Anterior cingulate cortex (tissue), 58 donors: ENCODE data around the gene SYK.

Experiments used
- DNase-seq, 58 donors: peaks; one replicate each; lab custom pipeline; 2025; lab: John Stamatoyannopoulos, UW

Gene SYK

DNA sequence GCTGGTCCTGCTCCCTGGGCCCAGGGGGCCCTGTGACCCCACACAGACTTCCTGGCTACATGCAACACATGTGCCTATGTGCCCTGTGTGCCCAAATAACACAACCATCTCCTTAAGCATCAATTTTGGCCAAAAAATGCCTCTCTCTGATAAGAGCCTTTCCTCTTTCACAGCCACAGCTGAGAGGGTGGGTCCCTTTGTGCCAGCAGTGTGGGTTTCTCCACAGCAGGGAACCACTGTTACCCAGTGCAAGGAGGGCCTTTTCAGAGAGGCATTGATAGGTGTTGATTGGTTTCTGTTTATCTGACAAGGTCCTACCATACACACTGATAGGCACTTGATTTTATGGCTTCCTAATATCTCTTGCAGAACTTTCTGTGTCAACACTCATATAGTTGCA is 42.7 kb downstream of the SYK start:
- DNase-seq, result no peak

DNA sequence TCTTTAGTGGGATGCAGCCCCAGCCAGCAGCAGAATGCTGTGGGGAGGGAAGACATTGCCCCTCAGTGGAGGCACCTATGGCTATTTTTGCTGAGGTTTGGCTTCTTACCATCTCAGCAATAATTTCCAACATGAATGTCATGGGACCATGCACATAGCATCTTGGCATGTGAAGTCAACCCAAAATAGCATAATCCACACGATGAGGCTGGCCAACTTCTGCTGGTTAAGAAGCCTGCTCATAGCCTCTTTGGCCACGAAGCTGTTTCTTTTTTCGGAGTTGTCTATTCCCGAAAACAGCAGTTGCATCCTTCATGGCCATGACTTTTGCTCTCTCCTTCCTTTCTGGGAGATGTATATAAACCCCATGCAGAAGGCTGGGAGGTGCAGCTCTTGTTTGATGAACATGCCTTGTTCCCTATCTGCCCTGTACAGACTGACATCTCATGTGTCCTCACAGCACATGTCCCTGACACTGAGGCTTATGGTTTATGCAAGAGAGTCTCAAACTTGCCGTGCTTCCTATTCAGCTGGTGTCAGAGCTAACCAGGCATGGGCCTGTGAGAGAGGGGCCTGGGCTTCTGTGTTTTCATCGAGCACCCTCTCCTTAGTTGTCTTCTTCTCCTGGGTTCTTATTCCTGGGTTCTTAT is 45.3 kb downstream of the SYK start:
- no peak for DNase-seq

DNA sequence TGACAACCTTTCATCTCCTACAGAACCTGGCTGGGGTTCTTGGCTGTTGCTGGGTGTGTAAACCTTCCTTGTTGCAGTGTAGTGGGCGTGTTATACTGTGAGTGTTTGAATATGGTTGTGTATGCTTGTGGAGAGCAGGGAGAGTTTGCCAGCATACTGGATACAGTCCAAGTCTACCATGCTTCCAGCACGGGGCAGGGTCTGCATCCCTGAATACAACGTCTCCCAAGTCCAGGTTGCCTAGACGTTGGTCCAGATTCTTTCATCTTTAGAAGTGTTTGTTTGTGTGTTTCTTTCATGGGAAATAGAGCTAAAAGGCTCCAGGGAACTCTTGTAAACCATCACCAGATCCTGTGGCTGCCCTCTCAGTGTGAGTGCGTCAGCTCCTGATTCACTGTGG is 46.4 kb downstream of the SYK start:
- DNase-seq, result no peak

DNA sequence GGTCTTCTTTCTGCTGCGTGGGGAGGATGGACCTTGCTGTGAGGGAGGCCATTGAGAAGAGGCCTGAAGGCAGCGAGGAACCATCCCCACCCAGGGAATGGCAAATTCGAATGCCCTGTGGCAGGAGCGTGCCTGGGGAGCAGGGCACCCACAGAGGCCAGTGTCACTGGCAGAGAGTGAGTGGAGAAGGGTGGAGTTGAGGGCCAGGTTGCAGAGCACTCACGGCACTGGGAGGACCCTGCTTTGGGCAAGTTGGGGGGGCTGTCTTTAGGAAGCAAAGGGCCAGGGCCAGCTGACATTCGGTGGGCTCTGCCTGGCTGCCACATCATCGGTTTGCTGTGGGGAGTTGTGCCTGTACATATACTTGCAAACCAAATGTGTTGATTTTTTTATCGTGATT is 47.2 kb downstream of the SYK start:
- DNase-seq, result no peak

DNA sequence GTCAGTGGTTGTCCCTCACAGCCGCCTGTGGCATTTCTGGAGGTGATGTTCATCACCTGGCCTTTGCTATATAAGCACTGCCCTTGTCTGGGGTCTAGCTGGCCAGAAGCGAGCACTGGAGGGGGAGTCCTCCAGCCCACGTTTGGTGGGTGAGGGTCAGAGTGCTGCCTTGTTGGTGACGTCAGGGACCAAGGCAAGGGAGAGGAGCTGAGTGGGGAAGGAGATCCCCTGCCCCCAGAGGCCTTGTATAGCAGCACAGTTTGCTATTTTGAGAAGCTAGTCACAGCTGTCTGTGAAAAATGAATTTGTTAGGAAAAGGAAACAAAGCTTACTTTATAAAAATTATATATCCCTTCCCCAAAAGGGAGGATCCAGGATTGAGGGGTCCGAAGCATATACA is 49.8 kb downstream of the SYK start:
- no peak for DNase-seq

- no peak for DNase-seq
Measured at GRCh38 chr9:90853945-90854344, 52.3 kb downstream of the SYK start.

- no peak for DNase-seq
Measured at GRCh38 chr9:90854637-90855175, 53.1 kb downstream of the SYK start.

DNA sequence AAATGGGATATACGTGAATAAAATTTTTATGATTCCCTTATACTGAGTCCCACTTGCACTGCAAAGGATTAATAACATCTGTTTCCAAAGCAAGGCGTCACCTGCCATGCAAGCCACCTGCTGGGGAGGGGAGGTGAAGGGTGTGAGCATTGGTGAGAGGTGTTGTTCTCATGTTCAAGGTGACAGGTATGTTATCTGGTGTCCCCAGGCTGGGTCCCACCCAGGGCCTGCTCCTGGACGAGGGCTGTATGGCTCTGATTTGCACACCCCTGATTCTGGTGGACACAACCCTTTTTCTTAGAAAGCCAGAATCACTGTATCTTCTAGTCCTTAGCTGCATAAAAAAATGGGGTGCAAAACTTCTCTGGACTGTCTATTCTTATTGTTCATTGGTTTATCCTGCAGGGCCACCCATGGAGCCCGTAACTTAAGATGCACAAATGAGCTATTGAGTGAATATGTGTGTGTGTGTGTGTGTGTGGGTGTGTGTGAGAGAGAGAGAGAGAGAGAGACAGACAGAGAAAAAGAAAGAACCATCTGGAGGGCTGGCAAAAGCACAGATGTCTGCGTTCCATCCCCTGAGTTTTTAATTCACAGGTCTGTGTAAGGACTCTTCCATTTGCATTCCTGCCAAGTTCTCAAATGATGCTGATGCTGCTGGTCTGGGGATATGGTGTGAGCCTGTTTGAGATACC is 53.7 kb downstream of the SYK start:
- DNase-seq, result peak in 9 of 58 donors; percentile 3 to 32 (median 7)

DNA sequence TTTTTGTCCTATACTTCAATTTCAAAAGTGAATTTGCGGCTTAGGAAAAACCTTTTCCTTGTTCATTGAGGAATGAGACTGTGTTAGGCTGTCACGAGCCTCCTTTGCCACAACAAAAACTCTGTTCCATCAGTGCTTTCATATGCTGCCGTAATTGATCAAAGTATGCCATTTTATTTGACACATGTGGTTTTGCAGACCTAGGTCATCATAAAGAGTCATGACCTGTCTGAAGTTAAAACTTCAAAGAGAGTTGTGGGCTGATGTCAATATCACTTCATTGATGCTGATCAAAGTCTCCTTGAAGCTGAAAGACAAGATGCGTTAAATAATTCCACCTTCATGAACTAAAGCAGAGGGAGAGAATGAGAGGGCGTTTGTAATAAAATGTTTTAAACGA is 55.5 kb downstream of the SYK start:
- no peak for DNase-seq

DNA sequence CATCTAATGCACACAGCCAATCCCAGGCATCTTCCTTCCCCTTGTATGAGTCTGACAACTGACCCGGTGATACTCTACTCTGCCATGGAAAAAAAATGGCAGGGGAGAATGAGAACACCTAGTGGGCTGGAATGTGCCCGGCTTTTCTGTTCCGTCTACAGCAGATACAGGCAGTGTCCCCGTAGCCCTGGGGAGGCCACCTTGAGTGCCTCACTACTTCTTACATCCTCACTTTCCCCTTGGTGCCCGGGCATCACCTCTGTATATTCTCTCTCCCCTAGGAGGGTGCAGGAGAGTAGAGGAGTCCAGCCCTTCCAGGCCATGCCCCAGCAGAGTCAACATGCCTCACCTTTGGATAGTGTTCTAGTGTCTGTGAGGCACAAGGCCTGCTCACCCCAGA is 56.2 kb downstream of the SYK start:
- DNase-seq, result no peak

- no peak for DNase-seq
Measured at GRCh38 chr9:90858457-90858901, 56.9 kb downstream of the SYK start.

- DNase-seq, result no peak
Measured at GRCh38 chr9:90860382-90860781, 58.8 kb downstream of the SYK start.

GRCh38 chr9:90860826-90861225 is 59.2 kb downstream of the SYK start:
- DNase-seq, result no peak

- DNase-seq, result no peak
Measured at GRCh38 chr9:90861380-90861779, 59.8 kb downstream of the SYK start.

- no peak for DNase-seq
Measured at GRCh38 chr9:90861826-90862740, 60.5 kb downstream of the SYK start.

DNA sequence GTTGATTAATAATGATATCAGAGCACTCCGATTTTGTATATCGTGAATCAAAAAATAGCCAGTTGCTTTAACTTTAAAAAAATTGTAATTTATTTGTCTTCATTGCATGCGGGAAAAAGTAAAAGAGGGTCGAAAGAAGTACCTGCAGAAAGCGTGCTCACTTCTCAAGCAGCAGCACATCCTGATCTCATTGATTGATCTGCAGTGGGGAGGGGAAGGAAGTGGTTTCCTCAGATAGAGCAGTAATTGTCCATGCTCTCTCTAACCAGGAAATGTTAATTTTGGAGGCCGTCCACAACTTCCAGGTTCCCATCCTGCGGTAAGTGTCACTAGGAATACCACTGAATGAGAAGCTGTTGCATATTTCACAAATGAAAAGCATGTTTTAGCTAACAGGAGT is 63.2 kb downstream of the SYK start:
- no peak for DNase-seq

DNA sequence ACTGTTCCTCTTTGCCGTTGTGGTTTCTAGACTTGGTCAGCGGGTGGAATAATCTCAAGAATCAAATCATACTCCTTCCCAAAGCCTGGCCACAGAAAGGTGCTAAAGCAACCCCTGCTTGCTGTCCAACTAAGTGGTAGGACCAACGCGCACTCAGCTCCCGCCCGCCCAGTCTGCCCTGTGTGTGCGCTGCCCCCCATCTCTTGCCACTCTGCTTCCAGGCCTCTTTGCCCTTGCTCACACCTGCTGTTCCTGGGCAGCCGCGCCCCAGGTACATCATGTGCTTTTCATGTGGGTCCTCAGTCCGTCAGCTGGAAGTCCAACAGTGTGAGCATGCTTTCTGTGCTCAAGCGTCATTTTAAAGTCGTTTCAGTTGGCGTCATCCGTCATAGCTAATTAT is 65.5 kb downstream of the SYK start:
- DNase-seq, result no peak

DNA sequence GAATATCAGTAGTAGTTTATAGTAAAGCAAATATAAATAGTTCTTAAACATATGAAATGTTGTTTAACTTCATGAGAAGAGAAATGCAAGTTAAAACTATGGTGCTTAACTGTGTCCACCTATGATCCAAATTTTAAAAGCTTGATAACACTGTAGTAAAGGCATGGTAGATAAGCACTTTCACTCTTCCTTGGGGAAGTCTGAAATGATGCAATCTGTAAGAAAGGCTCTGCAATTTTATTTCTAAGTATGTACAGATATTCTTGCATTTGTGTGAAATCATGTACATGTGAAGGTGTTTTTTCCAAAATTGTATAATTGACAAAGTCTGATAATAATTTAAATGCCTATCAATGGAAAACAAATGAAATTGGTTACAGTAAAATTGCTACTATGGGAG is 66.9 kb downstream of the SYK start:
- no peak for DNase-seq

DNA sequence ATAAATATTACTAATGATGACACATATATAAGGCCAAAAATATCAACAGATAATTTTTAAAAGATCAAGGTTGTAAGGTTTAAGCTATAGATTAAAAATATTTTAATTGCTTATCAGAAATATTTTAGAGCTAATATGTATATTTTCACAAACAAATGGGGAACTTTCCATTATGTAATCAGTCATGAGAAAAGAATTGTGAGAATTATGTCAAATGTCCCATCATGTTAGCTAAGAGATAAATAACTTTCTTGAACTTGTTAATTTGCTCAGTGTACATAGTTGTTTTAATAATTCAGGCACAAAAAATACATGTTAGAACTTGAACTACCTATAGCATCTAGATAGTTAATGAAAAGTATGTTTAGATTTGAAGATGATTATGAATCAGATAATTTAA is 67.7 kb downstream of the SYK start:
- DNase-seq, result no peak

GRCh38 chr9:90870621-90871326 is 69.2 kb downstream of the SYK start:
- DNase-seq, result peak in 6 of 58 donors; percentile 2 to 32 (median 13)
